Calu3 (cell line): ENCODE measurements around the gene SCNN1A. TPM values are rescaled to one million over a fixed set of nuclear protein-coding genes. Genes with fewer than 3 reads are reported as not detected.

Experiments used
- BruUV-seq: library from RNA; stranded (reverse); fragments of 400-500 nt; replicated peaks from 2 replicates; lab custom pipeline; 2021; lab: Mats Ljungman, UMichigan
- CTCF ChIA-PET: fragments of 300-600 bp; sonication (Branson Sonifier 250); formaldehyde crosslinking; loops from one replicate; lab custom pipeline; 2022; ENCODE audit warnings: antibody characterized with exemption; lab: Charles Lee
- DNase-seq: peaks from one replicate; pipeline ENCODE4 v3.0.0; 2022
- H3K27ac Mint-ChIP-seq: one replicate; pipeline ENCODE4 v1.8.0; 2022; ENCODE audit warnings: mixed read lengths; ENCODE audit not compliant: unreplicated experiment
- H3K27me3 Mint-ChIP-seq: one replicate; pipeline ENCODE4 v1.8.0; 2022; ENCODE audit warnings: mixed read lengths; ENCODE audit not compliant: unreplicated experiment
- H3K36me3 Mint-ChIP-seq: one replicate; pipeline ENCODE4 v1.8.0; 2022; ENCODE audit warnings: mild to moderate bottlenecking, moderate library complexity, mixed read lengths; ENCODE audit not compliant: insufficient read depth, unreplicated experiment
- H3K4me1 Mint-ChIP-seq: one replicate; pipeline ENCODE4 v1.8.0; 2022; ENCODE audit warnings: mild to moderate bottlenecking, low read depth, mixed read lengths; ENCODE audit not compliant: unreplicated experiment
- H3K4me3 Mint-ChIP-seq: one replicate; pipeline ENCODE4 v1.8.0; 2022; ENCODE audit warnings: mild to moderate bottlenecking, low read depth, moderate library complexity, mixed read lengths; ENCODE audit not compliant: unreplicated experiment
- H3K9me3 Mint-ChIP-seq: one replicate; pipeline ENCODE4 v1.8.0; 2022; ENCODE audit warnings: low read depth, mixed read lengths; ENCODE audit not compliant: unreplicated experiment
- intact Hi-C: fragments of 100-400 bp; cut with micrococcal nuclease; formaldehyde crosslinking; loops from one replicate; pipeline ENCODE4 v1.10.0; 2022; ENCODE audit not compliant: unreplicated experiment
- total RNA-seq: library from RNA; stranded (reverse); gene quantifications from 2 replicates; pipeline ENCODE4 v1.2.3, GENCODE V29; 2022
- TF ChIP-seq, protein P1 (sequence below): fragments of 200-600 bp; IDR thresholded peaks from one replicate; pipeline ENCODE4 v1.8.0; 2022; ENCODE audit warnings: antibody characterized with exemption; ENCODE audit not compliant: unreplicated experiment

The SCNN1A gene
- total RNA-seq, 1 experiment from 2014 or later = 53.5 TPM

DNA sequence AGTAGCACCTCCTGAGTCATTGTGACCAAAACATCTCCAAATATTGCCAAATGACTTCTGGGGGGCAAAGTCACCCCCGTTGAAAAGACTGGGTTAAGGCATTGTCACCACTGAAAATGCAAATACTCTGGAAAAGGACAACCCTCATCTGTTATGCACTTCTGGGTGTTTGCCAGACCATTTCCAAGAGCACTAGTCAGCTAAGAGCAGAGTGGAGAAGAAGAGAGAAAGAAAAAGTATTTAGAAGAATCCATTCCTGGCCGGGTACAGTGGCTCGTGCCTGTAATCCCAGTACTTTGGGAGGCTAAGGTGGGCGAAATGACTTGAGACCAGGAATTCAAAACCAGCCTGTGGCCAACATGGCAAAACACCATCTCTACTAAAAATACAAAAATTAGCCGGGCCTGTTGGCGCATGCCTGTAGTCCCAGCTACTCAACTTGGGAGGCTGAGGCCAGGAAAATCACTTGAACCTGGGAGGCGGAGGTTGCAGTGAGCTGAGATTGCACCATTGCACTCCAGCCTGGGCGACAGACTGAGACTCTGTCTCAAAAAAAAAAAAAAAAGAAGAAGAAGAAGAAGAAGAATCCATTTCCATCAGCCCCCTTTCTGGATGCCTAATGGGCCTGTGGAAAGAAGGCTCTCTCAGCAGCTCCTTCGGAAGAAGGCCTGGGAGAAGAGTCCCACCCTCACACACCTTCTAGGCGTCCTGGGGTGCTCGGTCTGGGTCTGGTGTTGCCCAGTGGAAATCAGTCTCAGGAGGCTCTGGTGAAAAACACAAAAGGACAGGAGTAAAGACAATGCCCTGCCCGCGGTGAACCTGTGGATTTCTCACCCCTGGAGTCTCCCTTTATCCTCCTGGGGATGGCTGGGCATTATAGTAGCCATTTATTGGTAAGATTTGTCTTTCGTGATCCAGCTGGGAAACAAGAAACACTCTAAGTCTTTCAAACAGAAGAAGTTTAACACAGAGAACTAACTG lies 5.1 kb upstream of the SCNN1A start:
- no peak for DNase-seq
- CTCF ChIA-PET = interaction anchor here (0.6 kb wide), 1 partner anchor 398 kb away, joined by 3 read pairs; no protein-coding TSS in a partner anchor
- Mint-ChIP-seq H3K9me3 (no peaks in the 10 kb centered on the region), H3K27ac (no peak overlapping the region), H3K4me3 (no peak overlapping the region), H3K36me3 (peaks cover 36% of the 10 kb centered on the region), H3K27me3 (no peaks in the 10 kb centered on the region), H3K4me1 (peaks cover 43% of the 10 kb centered on the region)
- BruUV-seq = no TSS peak
- intact Hi-C loops = no loop called here
- TF ChIP-seq, protein P1, sequence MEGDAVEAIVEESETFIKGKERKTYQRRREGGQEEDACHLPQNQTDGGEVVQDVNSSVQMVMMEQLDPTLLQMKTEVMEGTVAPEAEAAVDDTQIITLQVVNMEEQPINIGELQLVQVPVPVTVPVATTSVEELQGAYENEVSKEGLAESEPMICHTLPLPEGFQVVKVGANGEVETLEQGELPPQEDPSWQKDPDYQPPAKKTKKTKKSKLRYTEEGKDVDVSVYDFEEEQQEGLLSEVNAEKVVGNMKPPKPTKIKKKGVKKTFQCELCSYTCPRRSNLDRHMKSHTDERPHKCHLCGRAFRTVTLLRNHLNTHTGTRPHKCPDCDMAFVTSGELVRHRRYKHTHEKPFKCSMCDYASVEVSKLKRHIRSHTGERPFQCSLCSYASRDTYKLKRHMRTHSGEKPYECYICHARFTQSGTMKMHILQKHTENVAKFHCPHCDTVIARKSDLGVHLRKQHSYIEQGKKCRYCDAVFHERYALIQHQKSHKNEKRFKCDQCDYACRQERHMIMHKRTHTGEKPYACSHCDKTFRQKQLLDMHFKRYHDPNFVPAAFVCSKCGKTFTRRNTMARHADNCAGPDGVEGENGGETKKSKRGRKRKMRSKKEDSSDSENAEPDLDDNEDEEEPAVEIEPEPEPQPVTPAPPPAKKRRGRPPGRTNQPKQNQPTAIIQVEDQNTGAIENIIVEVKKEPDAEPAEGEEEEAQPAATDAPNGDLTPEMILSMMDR = no peak

DNA sequence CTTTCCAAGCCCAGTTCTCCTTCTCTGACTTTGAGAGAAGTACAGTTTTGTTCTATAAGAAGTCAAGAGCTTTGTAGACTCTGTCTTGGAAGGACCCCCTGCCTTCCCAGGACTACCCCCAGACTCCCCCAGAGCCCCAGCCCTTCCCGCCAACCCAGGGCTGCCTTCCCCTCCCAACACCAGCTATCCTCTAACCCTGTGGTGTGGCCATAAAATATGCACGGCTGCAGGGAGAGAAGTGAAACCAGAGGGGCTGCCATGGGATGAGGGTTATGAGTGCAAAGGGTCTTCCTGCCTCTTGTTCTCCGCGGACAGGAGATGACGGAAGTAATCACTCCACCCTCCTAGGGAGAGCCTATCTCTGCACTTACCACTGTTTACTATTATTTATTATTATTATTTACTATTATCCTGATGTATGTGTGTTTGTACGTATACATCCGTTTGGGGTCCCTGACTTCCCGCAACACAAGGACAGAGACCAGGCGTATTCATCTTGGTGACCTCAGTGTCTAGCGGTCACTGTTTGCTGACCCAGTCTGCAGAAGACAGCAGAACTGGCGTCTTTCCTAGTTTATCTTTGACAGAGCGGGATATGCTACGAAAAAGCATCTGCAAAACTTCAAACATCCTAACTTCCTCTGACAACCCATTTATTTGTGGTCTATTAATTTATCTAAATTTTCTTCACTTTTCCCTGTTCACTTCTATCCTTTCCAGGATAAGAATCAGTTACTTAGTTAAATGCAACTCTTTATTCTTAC lies 3.5 kb upstream of the SCNN1A start:
- BruUV-seq = no TSS peak
- intact Hi-C loops = loop anchor here (10.0 kb wide), 2 partner anchors 54 to 164 kb away; no protein-coding TSS in a partner anchor
- CTCF ChIA-PET = interaction anchor here (0.6 kb wide), 1 partner anchor 92 kb away, joined by 6 read pairs; the partner anchor contains the start of gene VAMP1
- Mint-ChIP-seq H3K36me3 (peaks cover 34% of the 10 kb centered on the region), H3K27ac (no peak overlapping the region), H3K4me1 (peaks cover 54% of the 10 kb centered on the region), H3K27me3 (no peaks in the 10 kb centered on the region), H3K9me3 (no peaks in the 10 kb centered on the region), H3K4me3 (no peak overlapping the region)
- TF ChIP-seq, protein P1 = no peak
- DNase-seq = no peak

DNA sequence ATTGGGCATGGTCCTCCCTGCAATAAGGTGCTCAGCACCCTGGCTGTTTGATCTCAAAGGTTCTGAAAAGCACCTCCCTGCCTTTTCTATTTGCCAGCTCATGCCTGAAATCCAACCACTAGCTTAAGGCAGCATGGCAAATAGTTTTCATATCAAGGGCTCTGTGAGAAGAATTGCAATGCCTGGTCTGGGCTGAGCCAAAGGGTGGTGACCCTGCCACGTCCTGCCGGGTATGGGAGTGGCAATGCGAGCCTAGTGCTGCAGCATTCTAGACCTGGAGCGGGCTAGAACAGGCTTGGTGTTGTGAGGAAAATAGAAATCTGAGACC lies 2.3 kb upstream of the SCNN1A start:
- TF ChIP-seq, protein P1 = no peak
- H3K4me1 Mint-ChIP-seq = peaks cover 55% of the 10 kb centered on the region
- H3K27me3 Mint-ChIP-seq = no peaks in the 10 kb centered on the region
- CTCF ChIA-PET = interaction anchor here (0.8 to 1.1 kb wide), 2 partner anchors 22 to 42 kb away, joined by 4 to 5 read pairs; no protein-coding TSS in a partner anchor
- H3K4me3 Mint-ChIP-seq = no peak overlapping the region
- peak; percentile 63 for DNase-seq
- H3K36me3 Mint-ChIP-seq = peaks cover 34% of the 10 kb centered on the region
- H3K9me3 Mint-ChIP-seq = no peaks in the 10 kb centered on the region
- intact Hi-C loops = loop anchor here (1.0 to 10.0 kb wide), 3 partner anchors 53 to 163 kb away; no protein-coding TSS in a partner anchor
- BruUV-seq = no TSS peak
- H3K27ac Mint-ChIP-seq = peak overlapping the region; percentile 60
